SK-N-MC (cell line): ENCODE results near the gene HOXD4.

Experiments used
- EZH2 ChIP-seq: fragments of 200-600 bp; sonication (generic); IDR thresholded peaks from one replicate; pipeline ENCODE4 v1.6.1; 2017; ENCODE audit warnings: antibody characterized with exemption
- POLR2AphosphoS5 ChIP-seq: IDR thresholded peaks from 2 replicates; pipeline ENCODE4 v1.6.1; 2012; ENCODE audit warnings: mild to moderate bottlenecking, low read depth, low read length, borderline replicate concordance

- TF ChIP-seq POLR2AphosphoS5 (no peak), EZH2 (no peak)
Observed at GRCh38 chr2:176148751-176149421, 2.5 kb upstream of the HOXD4 start.
